GM10248 (cell line): ENCODE data around the gene GAGE1.
"Not testable (repeated sequence)": the region's sequence is repeated elsewhere in the genome, so short reads cannot be mapped to it uniquely, and the experiment has no call there.

ENCODE experiments used
- CTCF ChIA-PET: fragments of 300-600 bp; sonication (Branson Sonifier 250); formaldehyde crosslinking; extraction: SDS; loops from one replicate; lab custom pipeline; 2021; ENCODE audit warnings: antibody characterized with exemption; lab: Yijun Ruan, JAX
- POLR2A ChIA-PET: fragments of 350-650 bp; sonication (Branson Sonifier 250); formaldehyde crosslinking; extraction: SDS; loops from one replicate; lab custom pipeline; 2020; ENCODE audit warnings: antibody characterized with exemption; lab: Yijun Ruan, JAX
- DNase-seq: peaks from one replicate; pipeline ENCODE4 v3.0.0; 2012; ENCODE audit errors: extremely low spot score
- CTCF ChIP-seq: IDR thresholded peaks from 2 replicates; pipeline ENCODE4 v1.5.1; 2012; ENCODE audit warnings: mild to moderate bottlenecking, low read depth; ENCODE audit errors: extremely low read depth, missing control alignments, control extremely low read depth

Gene GAGE1, protein sequence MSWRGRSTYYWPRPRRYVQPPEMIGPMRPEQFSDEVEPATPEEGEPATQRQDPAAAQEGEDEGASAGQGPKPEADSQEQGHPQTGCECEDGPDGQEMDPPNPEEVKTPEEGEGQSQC

GRCh38 chrX:49598720-49599119, at the start of gene GAGE1:
Gene GAGE1, plus strand, starts transcription at chrX:49599020. Its CDS starts 1,155 bp downstream, at chrX:49600175.
- POLR2A ChIA-PET, DNase-seq, CTCF ChIA-PET: not testable (repeated sequence)

DNA sequence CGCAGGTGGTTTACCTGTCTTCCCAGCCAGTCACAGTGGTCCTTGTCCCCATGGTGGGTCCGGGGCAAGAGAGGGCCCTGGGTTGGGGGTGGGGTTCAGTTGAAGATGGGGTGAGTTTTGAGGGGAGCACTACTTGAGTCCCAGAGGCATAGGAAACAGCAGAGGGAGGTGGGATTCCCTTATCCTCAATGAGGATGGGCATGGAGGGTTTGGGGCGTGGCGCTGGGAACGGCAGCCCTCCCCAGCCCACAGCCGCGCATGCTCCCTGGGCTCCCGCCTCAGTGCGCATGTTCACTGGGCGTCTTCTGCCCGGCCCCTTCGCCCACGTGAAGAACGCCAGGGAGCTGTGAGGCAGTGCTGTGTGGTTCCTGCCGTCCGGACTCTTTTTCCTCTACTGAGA, 47.8 kb upstream of the GAGE1 start, which contains the start of gene GAGE12E:
GAGE12E (plus strand) TSS at position 301 of the 400 bp plus-strand sequence. CDS start 1,155 bp downstream, outside the sequence.
- POLR2A ChIA-PET, DNase-seq, CTCF ChIA-PET: not testable (repeated sequence)

- CTCF ChIA-PET, POLR2A ChIA-PET, DNase-seq: not testable (repeated sequence)
Measured at GRCh38 chrX:49560542-49560941, 38.3 kb upstream of the GAGE1 start, which contains the start of gene GAGE12F. Gene GAGE12F, plus strand, starts transcription at chrX:49560842. Its CDS starts 1,155 bp downstream, at chrX:49561997.

GRCh38 chrX:49568728-49569127, 30.1 kb upstream of the GAGE1 start:
- CTCF ChIA-PET, DNase-seq: not testable (repeated sequence)

GRCh38 chrX:49569152-49569551, 29.7 kb upstream of the GAGE1 start:
- DNase-seq, CTCF ChIA-PET, POLR2A ChIA-PET: not testable (repeated sequence)

More at GRCh38 chrX:49568728-49569127, 30.1 kb upstream of the GAGE1 start:
- POLR2A ChIA-PET = not testable (repeated sequence)

- DNase-seq, POLR2A ChIA-PET, CTCF ChIA-PET: not testable (repeated sequence)
Measured at GRCh38 chrX:49570100-49570499, 28.7 kb upstream of the GAGE1 start, which contains the start of gene GAGE12G. Gene GAGE12G, plus strand, starts transcription at chrX:49570400. Its CDS starts 1,155 bp downstream, at chrX:49571555.

DNA sequence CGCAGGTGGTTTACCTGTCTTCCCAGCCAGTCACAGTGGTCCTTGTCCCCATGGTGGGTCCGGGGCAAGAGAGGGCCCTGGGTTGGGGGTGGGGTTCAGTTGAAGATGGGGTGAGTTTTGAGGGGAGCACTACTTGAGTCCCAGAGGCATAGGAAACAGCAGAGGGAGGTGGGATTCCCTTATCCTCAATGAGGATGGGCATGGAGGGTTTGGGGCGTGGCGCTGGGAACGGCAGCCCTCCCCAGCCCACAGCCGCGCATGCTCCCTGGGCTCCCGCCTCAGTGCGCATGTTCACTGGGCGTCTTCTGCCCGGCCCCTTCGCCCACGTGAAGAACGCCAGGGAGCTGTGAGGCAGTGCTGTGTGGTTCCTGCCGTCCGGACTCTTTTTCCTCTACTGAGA, 19.2 kb upstream of the GAGE1 start, which contains the start of gene GAGE12H:
GAGE12H (plus strand) TSS at position 301 of the 400 bp plus-strand sequence. CDS start 1,155 bp downstream, outside the sequence.
- POLR2A ChIA-PET, CTCF ChIA-PET: not testable (repeated sequence)

DNA sequence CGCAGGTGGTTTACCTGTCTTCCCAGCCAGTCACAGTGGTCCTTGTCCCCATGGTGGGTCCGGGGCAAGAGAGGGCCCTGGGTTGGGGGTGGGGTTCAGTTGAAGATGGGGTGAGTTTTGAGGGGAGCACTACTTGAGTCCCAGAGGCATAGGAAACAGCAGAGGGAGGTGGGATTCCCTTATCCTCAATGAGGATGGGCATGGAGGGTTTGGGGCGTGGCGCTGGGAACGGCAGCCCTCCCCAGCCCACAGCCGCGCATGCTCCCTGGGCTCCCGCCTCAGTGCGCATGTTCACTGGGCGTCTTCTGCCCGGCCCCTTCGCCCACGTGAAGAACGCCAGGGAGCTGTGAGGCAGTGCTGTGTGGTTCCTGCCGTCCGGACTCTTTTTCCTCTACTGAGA, 9.6 kb upstream of the GAGE1 start, which contains the start of gene GAGE2A:
GAGE2A (plus strand) TSS at position 301 of the 400 bp plus-strand sequence. CDS start 1,155 bp downstream, outside the sequence.
- DNase-seq, CTCF ChIA-PET, POLR2A ChIA-PET: not testable (repeated sequence)

More for the DNA sequence above, 19.2 kb upstream of the GAGE1 start, which contains the start of gene GAGE12H:
- DNase-seq = not testable (repeated sequence)

- CTCF ChIA-PET, POLR2A ChIA-PET, DNase-seq: not testable (repeated sequence)
Measured at GRCh38 chrX:49589769-49590478, 8.9 kb upstream of the GAGE1 start.

DNA sequence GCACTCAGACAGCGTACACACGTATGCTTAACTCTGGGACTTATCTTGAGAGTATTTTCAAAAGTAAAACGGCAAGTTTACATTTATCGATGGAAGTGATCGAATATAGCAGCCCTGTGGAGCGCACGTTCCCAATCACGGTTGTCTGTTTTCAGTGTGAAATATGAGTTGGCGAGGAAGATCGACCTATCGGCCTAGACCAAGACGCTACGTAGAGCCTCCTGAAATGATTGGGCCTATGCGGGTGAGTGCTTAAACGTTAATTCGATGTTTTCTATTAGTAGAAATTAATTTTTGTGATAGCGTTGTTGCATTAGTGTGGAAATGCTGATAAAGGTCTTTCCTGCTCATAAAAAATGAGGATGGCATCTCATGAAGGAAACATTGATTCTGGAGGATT, 8.3 kb upstream of the GAGE1 start:
- POLR2A ChIA-PET, DNase-seq, CTCF ChIA-PET: not testable (repeated sequence)

DNA sequence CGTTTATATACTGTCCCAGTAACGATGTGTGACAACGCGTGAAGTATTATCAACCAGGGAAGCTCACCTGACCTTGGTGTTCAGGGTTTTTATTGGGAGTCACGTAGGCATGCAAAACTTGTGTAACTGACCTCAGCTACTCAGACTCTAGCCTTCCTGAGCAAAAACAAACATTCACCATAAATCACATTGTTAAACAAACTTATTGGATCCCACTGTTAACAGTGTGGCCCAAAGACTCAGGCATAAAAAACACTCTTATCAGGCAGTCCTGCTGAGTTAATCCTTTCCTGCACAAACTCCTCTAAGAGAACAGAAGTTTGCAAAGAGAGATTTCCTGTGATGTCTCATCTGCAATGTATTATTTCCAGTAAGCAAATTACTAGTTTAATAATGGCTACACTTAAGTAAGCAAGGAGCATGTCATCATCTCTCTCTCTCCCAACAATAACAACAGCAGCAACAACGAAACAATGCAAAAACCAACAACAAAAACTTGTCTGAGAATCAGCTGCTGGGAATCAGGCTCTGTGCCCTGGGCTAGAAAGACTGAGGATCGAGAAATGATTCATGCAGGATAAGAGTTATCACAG, 12.0 kb downstream of the GAGE1 start:
- DNase-seq = no peak
- POLR2A ChIA-PET = no interaction called here
- TF ChIP-seq CTCF = no peak
- CTCF ChIA-PET = no interaction called here

GRCh38 chrX:49618574-49618973, 19.8 kb downstream of the GAGE1 start:
- TF ChIP-seq CTCF = no peak
- no peak for DNase-seq
- ChIA-PET POLR2A (no interaction called here), CTCF (no interaction called here)
